HepG2 (cell line): ENCODE data around the gene ZNF428. TPM values are rescaled to one million over a fixed set of nuclear protein-coding genes. Genes with fewer than 3 reads are reported as not detected.

ENCODE experiments used
- FLYWCH1 ChIP-seq: sonication (generic); formaldehyde crosslinking; IDR thresholded peaks from 2 replicates; pipeline ENCODE4 v1.8.1; 2023; ENCODE audit warnings: mild to moderate bottlenecking, missing genetic modification reagents
- ISX ChIP-seq: sonication (generic); formaldehyde crosslinking; conservative IDR thresholded peaks from 2 replicates; pipeline ENCODE4 v1.5.0; 2020; ENCODE audit warnings: missing genetic modification reagents
- NFE2L1 ChIP-seq: sonication (generic); formaldehyde crosslinking; IDR thresholded peaks from 2 replicates; pipeline ENCODE4 v1.4.0; 2020; ENCODE audit warnings: missing genetic modification reagents, mild to moderate bottlenecking, borderline replicate concordance
- POLR2A ChIP-seq, 2 experiments: IDR thresholded peaks; 2 replicates each; pipeline ENCODE4 v1.6.1; 2011; ENCODE audit warnings: low read depth in 2 of 2, low read length in 2 of 2, mild to moderate bottlenecking in 1 of 2, moderate library complexity in 1 of 2; ENCODE audit not compliant: insufficient read depth in 1 of 2
- PRDM15 ChIP-seq: sonication (generic); formaldehyde crosslinking; IDR thresholded peaks from 2 replicates; pipeline ENCODE4 v1.4.0; 2020; ENCODE audit warnings: missing genetic modification reagents
- SMARCC2 ChIP-seq: fragments of 450-650 bp; IDR thresholded peaks from 2 replicates; pipeline ENCODE4 v1.6.1; 2017; ENCODE audit warnings: antibody characterized with exemption, mild to moderate bottlenecking
- TBL1XR1 ChIP-seq: fragments of 150-350 bp; IDR thresholded peaks from 2 replicates; pipeline ENCODE4 v1.6.1; 2014; ENCODE audit warnings: borderline replicate concordance, low read length; ENCODE audit not compliant: partially characterized antibody
- XBP1 ChIP-seq: sonication (generic); formaldehyde crosslinking; IDR thresholded peaks from 2 replicates; pipeline ENCODE4 v1.5.0; 2020; ENCODE audit warnings: missing genetic modification reagents
- ZNF235 ChIP-seq: sonication (generic); formaldehyde crosslinking; IDR thresholded peaks from 2 replicates; pipeline ENCODE4 v1.8.1; 2023; ENCODE audit warnings: mild to moderate bottlenecking, missing genetic modification reagents, borderline replicate concordance
- ZNF30 ChIP-seq: sonication (generic); formaldehyde crosslinking; IDR thresholded peaks from 2 replicates; pipeline ENCODE4 v1.5.0; 2020; ENCODE audit warnings: mild to moderate bottlenecking, missing genetic modification reagents
- ZNF441 ChIP-seq: sonication (generic); formaldehyde crosslinking; IDR thresholded peaks from 2 replicates; pipeline ENCODE4 v1.7.0; 2021; ENCODE audit warnings: missing genetic modification reagents, borderline replicate concordance
- ZNF598 ChIP-seq: sonication (generic); formaldehyde crosslinking; IDR thresholded peaks from 2 replicates; pipeline ENCODE4 v1.5.1; 2020; ENCODE audit warnings: mild to moderate bottlenecking, missing genetic modification reagents, borderline replicate concordance
- ZNF704 ChIP-seq: sonication (generic); formaldehyde crosslinking; IDR thresholded peaks from 2 replicates; pipeline ENCODE4 v1.8.1; 2023; ENCODE audit warnings: mild to moderate bottlenecking, inconsistent platforms, moderate library complexity, missing genetic modification reagents, borderline replicate concordance
- ZSCAN20 ChIP-seq: sonication (generic); formaldehyde crosslinking; IDR thresholded peaks from 2 replicates; pipeline ENCODE4 v1.4.0; 2020; ENCODE audit warnings: missing genetic modification reagents, mild to moderate bottlenecking, borderline replicate concordance
- polyA plus RNA-seq, 8 experiments: library from polyadenylated mRNA; depleted of rRNA in 3 of 8; stranded (reverse) in 7 of 8; unstranded in 1 of 8; fragments of >200 nt; fragmentation: Illumina TruSeq in 4 of 8; extraction: Trizol in 4 of 8; gene quantifications; 2 replicates each; pipeline versions ENCODE4 v1.2.1 to v1.2.3, GENCODE V29; 2011 to 2016; ENCODE audit warnings: low read depth in 4 of 8, missing spikeins in 1 of 8, mixed read lengths in 1 of 8; ENCODE audit not compliant: insufficient read depth in 1 of 8
- total RNA-seq, 5 experiments: library from RNA; depleted of rRNA; stranded (reverse); fragments of >200 nt; fragmentation: Illumina TruSeq; extraction: Trizol; gene quantifications; 2 replicates each; pipeline ENCODE4 v1.2.3, GENCODE V29; 2016; ENCODE audit warnings: low read depth in 1 of 5
- TF ChIP-seq, protein P1 (sequence below): sonication (generic); formaldehyde crosslinking; IDR thresholded peaks from 2 replicates; pipeline ENCODE4 v1.4.0; 2020; ENCODE audit warnings: missing genetic modification reagents, borderline replicate concordance
- TF ChIP-seq, protein P2 (sequence below): sonication (generic); formaldehyde crosslinking; IDR thresholded peaks from 2 replicates; pipeline ENCODE4 v1.4.0; 2020; ENCODE audit warnings: missing genetic modification reagents, borderline replicate concordance

The ZNF428 gene
- total and polyA plus RNA-seq, 2 of the 13 experiments (the other 11 are each of a cell fraction or from before 2014, with no cell fraction given) = 10.4 to 26.9 TPM

- TF ChIP-seq, protein P1, sequence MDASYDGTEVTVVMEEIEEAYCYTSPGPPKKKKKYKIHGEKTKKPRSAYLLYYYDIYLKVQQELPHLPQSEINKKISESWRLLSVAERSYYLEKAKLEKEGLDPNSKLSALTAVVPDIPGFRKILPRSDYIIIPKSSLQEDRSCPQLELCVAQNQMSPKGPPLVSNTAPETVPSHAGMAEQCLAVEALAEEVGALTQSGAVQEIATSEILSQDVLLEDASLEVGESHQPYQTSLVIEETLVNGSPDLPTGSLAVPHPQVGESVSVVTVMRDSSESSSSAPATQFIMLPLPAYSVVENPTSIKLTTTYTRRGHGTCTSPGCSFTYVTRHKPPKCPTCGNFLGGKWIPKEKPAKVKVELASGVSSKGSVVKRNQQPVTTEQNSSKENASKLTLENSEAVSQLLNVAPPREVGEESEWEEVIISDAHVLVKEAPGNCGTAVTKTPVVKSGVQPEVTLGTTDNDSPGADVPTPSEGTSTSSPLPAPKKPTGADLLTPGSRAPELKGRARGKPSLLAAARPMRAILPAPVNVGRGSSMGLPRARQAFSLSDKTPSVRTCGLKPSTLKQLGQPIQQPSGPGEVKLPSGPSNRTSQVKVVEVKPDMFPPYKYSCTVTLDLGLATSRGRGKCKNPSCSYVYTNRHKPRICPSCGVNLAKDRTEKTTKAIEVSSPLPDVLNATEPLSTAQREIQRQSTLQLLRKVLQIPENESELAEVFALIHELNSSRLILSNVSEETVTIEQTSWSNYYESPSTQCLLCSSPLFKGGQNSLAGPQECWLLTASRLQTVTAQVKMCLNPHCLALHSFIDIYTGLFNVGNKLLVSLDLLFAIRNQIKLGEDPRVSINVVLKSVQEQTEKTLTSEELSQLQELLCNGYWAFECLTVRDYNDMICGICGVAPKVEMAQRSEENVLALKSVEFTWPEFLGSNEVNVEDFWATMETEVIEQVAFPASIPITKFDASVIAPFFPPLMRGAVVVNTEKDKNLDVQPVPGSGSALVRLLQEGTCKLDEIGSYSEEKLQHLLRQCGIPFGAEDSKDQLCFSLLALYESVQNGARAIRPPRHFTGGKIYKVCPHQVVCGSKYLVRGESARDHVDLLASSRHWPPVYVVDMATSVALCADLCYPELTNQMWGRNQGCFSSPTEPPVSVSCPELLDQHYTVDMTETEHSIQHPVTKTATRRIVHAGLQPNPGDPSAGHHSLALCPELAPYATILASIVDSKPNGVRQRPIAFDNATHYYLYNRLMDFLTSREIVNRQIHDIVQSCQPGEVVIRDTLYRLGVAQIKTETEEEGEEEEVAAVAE (CRISPR knock-in tag) = no peak
- TF ChIP-seq ZNF704 (CRISPR knock-in tag) (no peak), XBP1 (CRISPR knock-in tag) (no peak), PRDM15 (CRISPR knock-in tag) (no peak), FLYWCH1 (CRISPR knock-in tag) (no peak), ISX (no peak), ZNF30 (CRISPR knock-in tag) (no peak), NFE2L1 (CRISPR knock-in tag) (no peak), ZNF598 (no peak), POLR2A (IDR thresholded peaks at IDR 0.05; ENCODE audit: insufficient read depth in 1 of 2, low read depth in 2 of 2, low read length in 2 of 2) (no peak), ZNF441 (CRISPR knock-in tag) (no peak), SMARCC2 (no peak), ZNF235 (CRISPR knock-in tag) (no peak), TBL1XR1 (no peak), ZSCAN20 (CRISPR knock-in tag) (no peak)
- TF ChIP-seq, protein P2, sequence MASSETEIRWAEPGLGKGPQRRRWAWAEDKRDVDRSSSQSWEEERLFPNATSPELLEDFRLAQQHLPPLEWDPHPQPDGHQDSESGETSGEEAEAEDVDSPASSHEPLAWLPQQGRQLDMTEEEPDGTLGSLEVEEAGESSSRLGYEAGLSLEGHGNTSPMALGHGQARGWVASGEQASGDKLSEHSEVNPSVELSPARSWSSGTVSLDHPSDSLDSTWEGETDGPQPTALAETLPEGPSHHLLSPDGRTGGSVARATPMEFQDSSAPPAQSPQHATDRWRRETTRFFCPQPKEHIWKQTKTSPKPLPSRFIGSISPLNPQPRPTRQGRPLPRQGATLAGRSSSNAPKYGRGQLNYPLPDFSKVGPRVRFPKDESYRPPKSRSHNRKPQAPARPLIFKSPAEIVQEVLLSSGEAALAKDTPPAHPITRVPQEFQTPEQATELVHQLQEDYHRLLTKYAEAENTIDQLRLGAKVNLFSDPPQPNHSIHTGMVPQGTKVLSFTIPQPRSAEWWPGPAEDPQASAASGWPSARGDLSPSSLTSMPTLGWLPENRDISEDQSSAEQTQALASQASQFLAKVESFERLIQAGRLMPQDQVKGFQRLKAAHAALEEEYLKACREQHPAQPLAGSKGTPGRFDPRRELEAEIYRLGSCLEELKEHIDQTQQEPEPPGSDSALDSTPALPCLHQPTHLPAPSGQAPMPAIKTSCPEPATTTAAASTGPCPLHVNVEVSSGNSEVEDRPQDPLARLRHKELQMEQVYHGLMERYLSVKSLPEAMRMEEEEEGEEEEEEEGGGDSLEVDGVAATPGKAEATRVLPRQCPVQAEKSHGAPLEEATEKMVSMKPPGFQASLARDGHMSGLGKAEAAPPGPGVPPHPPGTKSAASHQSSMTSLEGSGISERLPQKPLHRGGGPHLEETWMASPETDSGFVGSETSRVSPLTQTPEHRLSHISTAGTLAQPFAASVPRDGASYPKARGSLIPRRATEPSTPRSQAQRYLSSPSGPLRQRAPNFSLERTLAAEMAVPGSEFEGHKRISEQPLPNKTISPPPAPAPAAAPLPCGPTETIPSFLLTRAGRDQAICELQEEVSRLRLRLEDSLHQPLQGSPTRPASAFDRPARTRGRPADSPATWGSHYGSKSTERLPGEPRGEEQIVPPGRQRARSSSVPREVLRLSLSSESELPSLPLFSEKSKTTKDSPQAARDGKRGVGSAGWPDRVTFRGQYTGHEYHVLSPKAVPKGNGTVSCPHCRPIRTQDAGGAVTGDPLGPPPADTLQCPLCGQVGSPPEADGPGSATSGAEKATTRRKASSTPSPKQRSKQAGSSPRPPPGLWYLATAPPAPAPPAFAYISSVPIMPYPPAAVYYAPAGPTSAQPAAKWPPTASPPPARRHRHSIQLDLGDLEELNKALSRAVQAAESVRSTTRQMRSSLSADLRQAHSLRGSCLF (CRISPR knock-in tag) = no peak
Observed at GRCh38 chr19:43562226-43562697, 57.2 kb downstream of the ZNF428 start (continued).
